OCI-LY3 (cell line): ENCODE data around the gene TMX4.
"Not testable (repeated sequence)": the region's sequence is repeated elsewhere in the genome, so short reads cannot be mapped to it uniquely, and the experiment has no call there.

Source experiments
- EZH2phosphoT487 ChIP-seq: fragments of 200-600 bp; shearing (Covaris generic); IDR thresholded peaks from 2 replicates; pipeline ENCODE4 v1.6.1; 2018; ENCODE audit warnings: antibody characterized with exemption, mixed run types, low read depth
- TF ChIP-seq, protein P1 (sequence below): fragments of 200-600, 300-600 bp; sonication (generic); IDR thresholded peaks from 2 replicates; pipeline ENCODE4 v1.5.1; 2014; ENCODE audit warnings: antibody characterized with exemption, low read length, low read depth

DNA sequence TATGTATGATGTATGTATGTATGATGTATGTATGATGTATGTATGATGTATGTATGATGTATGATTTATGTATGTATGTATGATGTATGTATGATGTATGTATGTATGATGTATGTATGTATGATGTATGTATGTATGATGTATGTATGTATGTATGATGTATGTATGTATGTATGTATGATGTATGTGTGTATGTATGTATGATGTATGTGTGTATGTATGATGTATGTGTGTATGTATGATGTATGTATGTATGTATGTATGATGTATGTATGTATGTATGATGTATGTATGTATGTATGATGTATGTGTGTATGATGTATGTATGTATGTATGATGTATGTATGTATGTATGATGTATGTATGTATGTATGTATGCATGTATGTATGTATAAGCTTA, 12.0 kb upstream of the TMX4 start:
- not testable (repeated sequence) for TF ChIP-seq EZH2phosphoT487
- TF ChIP-seq, protein P1, sequence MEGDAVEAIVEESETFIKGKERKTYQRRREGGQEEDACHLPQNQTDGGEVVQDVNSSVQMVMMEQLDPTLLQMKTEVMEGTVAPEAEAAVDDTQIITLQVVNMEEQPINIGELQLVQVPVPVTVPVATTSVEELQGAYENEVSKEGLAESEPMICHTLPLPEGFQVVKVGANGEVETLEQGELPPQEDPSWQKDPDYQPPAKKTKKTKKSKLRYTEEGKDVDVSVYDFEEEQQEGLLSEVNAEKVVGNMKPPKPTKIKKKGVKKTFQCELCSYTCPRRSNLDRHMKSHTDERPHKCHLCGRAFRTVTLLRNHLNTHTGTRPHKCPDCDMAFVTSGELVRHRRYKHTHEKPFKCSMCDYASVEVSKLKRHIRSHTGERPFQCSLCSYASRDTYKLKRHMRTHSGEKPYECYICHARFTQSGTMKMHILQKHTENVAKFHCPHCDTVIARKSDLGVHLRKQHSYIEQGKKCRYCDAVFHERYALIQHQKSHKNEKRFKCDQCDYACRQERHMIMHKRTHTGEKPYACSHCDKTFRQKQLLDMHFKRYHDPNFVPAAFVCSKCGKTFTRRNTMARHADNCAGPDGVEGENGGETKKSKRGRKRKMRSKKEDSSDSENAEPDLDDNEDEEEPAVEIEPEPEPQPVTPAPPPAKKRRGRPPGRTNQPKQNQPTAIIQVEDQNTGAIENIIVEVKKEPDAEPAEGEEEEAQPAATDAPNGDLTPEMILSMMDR: not testable (repeated sequence)
